KOPT-K1 (cell line): ENCODE data around the gene KBTBD13.
"Not testable (repeated sequence)": the region's sequence is repeated elsewhere in the genome, so short reads cannot be mapped to it uniquely, and the experiment has no call there.

Experiments used
- H3K27ac ChIP-seq: fragments of 200-600 bp; sonication (generic); 2 replicates; pipeline ENCODE4 v1.5.1; 2016; ENCODE audit warnings: antibody characterized with exemption, mild to moderate bottlenecking, low read depth, low read length; ENCODE audit not compliant: poor library complexity, severe bottlenecking
- H3K36me3 ChIP-seq: fragments of 200-600 bp; sonication (generic); 2 replicates; pipeline ENCODE4 v1.5.1; 2017; ENCODE audit warnings: antibody characterized with exemption, mild to moderate bottlenecking, low read length, moderate library complexity; ENCODE audit not compliant: insufficient read depth
- H3K9me3 ChIP-seq: fragments of 200-600 bp; sonication (generic); 2 replicates; pipeline ENCODE4 v1.5.1; 2017; ENCODE audit warnings: antibody characterized with exemption, low read length, mild to moderate bottlenecking; ENCODE audit not compliant: insufficient read depth, poor library complexity, severe bottlenecking

KBTBD13 gene

GRCh38 chr15:65071381-65071811, 5.2 kb upstream of the KBTBD13 start:
- H3K36me3 ChIP-seq: no peaks in the 10 kb centered on the region
- no peak overlapping the region for H3K27ac ChIP-seq
- H3K9me3 ChIP-seq: no peaks in the 10 kb centered on the region

GRCh38 chr15:65072027-65072426, 4.5 kb upstream of the KBTBD13 start:
- no peak overlapping the region for H3K27ac ChIP-seq
- H3K9me3 ChIP-seq: no peaks in the 10 kb centered on the region
- H3K36me3 ChIP-seq: no peaks in the 10 kb centered on the region

GRCh38 chr15:65072617-65073016, 3.9 kb upstream of the KBTBD13 start:
- Histone ChIP-seq H3K27ac (no peak overlapping the region), H3K36me3 (no peaks in the 10 kb centered on the region), H3K9me3 (no peaks in the 10 kb centered on the region)

GRCh38 chr15:65074946-65075345, 1.6 kb upstream of the KBTBD13 start:
- H3K27ac ChIP-seq, H3K9me3 ChIP-seq, H3K36me3 ChIP-seq: not testable (repeated sequence)

GRCh38 chr15:65075607-65076395, 745 bp upstream of the KBTBD13 start:
- not testable (repeated sequence) for H3K27ac ChIP-seq

GRCh38 chr15:65077291-65077980, 890 bp downstream of the KBTBD13 start:
- Histone ChIP-seq H3K36me3 (no peaks in the 10 kb centered on the region), H3K27ac (no peak overlapping the region), H3K9me3 (no peaks in the 10 kb centered on the region)

More at GRCh38 chr15:65075607-65076395, 745 bp upstream of the KBTBD13 start:
- not testable (repeated sequence) for H3K9me3 ChIP-seq, H3K36me3 ChIP-seq

GRCh38 chr15:65077981-65078352, 1.4 kb downstream of the KBTBD13 start:
- H3K27ac ChIP-seq: no peak overlapping the region
- no peaks in the 10 kb centered on the region for H3K9me3 ChIP-seq
- no peaks in the 10 kb centered on the region for H3K36me3 ChIP-seq

GRCh38 chr15:65079580-65079979, 3.0 kb downstream of the KBTBD13 start:
- no peak overlapping the region for H3K27ac ChIP-seq
- H3K9me3 ChIP-seq: no peaks in the 10 kb centered on the region
- no peaks in the 10 kb centered on the region for H3K36me3 ChIP-seq

GRCh38 chr15:65081270-65081669, 4.7 kb downstream of the KBTBD13 start:
- no peaks in the 10 kb centered on the region for H3K9me3 ChIP-seq
- H3K36me3 ChIP-seq: no peaks in the 10 kb centered on the region
- H3K27ac ChIP-seq: no peak overlapping the region

- Histone ChIP-seq H3K9me3 (no peaks in the 10 kb centered on the region), H3K27ac (no peak overlapping the region), H3K36me3 (no peaks in the 10 kb centered on the region)
Observed at GRCh38 chr15:65081758-65082157, 5.2 kb downstream of the KBTBD13 start.

GRCh38 chr15:65082303-65082953, 5.9 kb downstream of the KBTBD13 start:
- no peaks in the 10 kb centered on the region for H3K36me3 ChIP-seq
- H3K27ac ChIP-seq: no peak overlapping the region
- no peaks in the 10 kb centered on the region for H3K9me3 ChIP-seq

- Histone ChIP-seq H3K9me3 (no peaks in the 10 kb centered on the region), H3K36me3 (no peaks in the 10 kb centered on the region), H3K27ac (no peak overlapping the region)
Observed at GRCh38 chr15:65083262-65083701, 6.7 kb downstream of the KBTBD13 start.

GRCh38 chr15:65084500-65085206, 8.1 kb downstream of the KBTBD13 start:
- H3K27ac ChIP-seq: no peak overlapping the region
- no peaks in the 10 kb centered on the region for H3K9me3 ChIP-seq
- H3K36me3 ChIP-seq: no peaks in the 10 kb centered on the region

GRCh38 chr15:65085207-65085753, 8.7 kb downstream of the KBTBD13 start:
- H3K36me3 ChIP-seq: no peaks in the 10 kb centered on the region
- H3K27ac ChIP-seq: no peak overlapping the region
- H3K9me3 ChIP-seq: no peaks in the 10 kb centered on the region
